Measurements from ENCODE around the gene NSUN5.
"Not testable (repeated sequence)": the region's sequence is repeated elsewhere in the genome, so short reads cannot be mapped to it uniquely, and the experiment has no call there.

NSUN5 gene

GRCh38 chr7:73327449-73327848 is 18.8 kb upstream of the NSUN5 start:
- not testable (repeated sequence) for DNase-seq (ENCODE audit: low read depth in 3 of 3)

DNA sequence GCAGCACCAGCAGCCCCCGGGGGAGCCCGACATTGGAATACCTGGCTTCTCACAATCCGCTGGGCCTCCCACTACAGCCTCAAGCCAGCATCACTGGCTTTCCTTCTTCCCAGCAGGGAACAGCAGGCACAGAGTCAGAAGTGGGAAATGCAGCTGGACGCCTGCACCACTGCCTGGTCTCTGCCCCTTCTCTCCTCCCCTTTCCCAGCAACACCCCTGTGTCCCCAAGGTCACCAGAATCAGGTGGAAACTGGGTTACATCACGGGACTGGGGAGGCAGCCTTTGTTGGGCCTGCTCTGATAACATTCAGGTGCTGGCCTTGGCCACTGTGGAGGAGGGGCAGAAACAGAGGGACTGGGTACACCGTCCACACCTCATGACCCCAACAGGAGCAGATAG is 16.8 kb upstream of the NSUN5 start:
- DNase-seq (ENCODE audit: low read depth in 3 of 3): not testable (repeated sequence)

GRCh38 chr7:73324081-73324845 is 15.6 kb upstream of the NSUN5 start:
- peak; percentile 14 to 49 (median 33) for DNase-seq (ENCODE audit: low read depth in 3 of 3)

DNA sequence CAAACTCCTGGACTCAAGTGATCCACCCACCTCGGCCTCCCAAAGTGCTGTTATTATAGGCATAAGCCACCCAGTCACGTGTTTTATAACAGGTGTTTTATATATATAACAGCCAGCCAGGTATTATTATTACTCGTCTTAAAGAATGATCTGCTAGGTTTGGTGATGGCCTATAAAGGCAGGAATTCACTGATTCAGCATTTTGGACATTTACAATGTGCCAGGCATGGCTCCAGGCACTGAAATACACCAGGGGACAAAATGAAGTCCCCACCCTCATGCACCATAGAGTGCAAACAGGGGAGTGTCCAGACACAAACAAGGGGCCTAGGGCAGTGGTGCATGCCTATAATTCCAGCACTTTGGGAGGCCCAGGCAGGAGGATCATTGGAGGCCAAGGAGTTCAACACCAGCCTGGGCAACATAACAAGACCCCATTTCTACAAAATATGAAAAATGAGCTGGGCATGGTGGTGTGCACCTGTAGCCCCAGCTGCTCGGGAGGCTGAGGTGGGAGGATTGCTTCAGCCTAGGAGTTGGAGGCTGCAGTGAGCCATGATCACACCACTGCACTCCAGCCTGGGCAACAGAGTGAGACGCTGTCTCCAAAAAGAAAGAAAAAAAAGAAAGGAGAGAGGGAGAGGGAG is 14.9 kb upstream of the NSUN5 start:
- DNase-seq (ENCODE audit: low read depth in 3 of 3): not testable (repeated sequence)

- DNase-seq (ENCODE audit: low read depth in 3 of 3): not testable (repeated sequence)
These were observed 11.4 kb upstream of the NSUN5 start for GRCh38 chr7:73320009-73320408.

DNA sequence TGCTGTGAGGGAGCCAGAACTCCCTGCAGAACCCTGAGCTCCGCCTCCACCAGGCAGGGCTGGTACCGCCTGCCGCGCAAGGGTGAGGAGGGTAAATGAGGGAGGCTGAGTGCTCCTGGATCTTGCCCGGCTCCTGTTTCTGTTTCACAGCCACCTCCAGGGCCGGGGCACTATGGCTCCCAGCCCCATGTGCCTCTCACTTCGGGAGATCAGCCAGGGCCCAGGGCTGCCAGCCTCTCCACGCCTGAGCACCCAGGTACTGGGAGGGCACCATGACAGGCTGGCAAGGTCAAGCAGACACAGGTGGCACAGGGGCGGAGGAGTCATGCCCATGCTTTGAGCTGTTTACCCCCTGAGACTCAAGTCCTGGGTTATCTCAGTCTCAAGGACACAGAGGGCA is 10.9 kb upstream of the NSUN5 start:
- DNase-seq (ENCODE audit: low read depth in 3 of 3): not testable (repeated sequence)

DNA sequence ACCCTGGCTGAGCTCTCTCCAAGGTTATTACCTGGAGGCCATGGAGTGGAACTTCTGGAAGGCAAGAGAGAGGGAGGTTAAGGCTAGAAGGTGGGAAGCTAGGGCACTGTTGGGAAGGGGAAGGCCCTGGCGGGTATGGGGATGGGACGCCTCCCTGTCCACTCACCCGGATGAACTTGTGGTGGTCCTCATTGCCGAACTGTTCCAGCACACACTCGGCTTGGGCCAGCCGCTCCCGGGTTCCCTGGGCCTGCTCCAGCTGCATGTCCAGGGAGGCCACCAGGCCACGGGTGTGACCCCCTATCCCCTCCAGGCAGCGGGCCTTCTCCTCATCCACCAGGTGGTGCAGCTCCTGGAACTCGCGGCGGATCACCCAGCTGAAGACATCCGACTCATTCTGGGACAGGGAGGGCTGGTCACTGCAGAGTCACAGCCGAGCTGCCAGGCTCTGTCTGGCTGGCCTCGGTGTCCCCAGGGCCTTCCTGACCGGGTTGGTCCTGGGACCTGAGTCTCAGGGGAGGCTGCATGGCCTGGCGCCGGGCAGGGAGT is 10.1 kb upstream of the NSUN5 start:
- not testable (repeated sequence) for DNase-seq (ENCODE audit: low read depth in 3 of 3)

DNA sequence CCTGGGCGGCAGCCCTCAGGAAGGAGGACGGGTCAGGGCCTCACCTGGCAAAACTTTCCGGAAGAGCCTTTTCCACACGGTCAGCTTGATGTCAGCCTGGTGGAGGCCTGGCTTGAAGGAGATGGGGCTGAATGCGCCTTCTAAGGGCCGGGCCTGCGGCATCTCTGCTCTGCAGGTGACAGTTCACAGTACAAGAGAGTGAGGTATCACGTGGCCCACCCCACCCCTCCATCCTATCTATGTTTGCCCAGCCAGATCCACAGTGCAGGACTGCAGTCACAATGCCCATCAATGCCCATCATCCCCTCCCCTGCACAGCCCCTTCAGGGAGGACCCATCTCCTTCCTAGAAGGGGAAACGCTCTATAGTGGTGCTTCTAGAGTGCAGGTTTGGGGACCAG is 7.9 kb upstream of the NSUN5 start:
- no peak for DNase-seq (ENCODE audit: low read depth in 3 of 3)

- no peak for DNase-seq (ENCODE audit: low read depth in 3 of 3)
These were observed 5.6 kb upstream of the NSUN5 start for GRCh38 chr7:73314271-73314670.

DNA sequence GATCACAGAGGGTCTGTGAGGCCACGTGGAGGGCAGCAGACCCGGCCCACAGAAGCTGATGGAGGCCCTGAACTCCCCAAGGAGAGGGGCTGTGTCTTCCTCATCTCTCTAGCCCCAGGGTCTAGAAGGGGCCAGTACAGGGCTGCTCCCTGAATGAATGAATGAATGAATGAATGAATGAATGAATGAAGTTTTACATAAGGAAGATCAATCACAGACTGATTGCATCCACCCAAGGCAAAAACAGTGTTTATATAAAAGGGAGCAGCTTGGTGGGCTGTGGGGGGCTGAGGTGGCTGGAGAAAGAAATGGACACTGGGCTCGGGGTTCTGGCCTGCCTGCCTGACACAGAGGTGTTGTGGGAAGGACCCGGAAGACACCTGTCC is 4.9 kb upstream of the NSUN5 start:
- DNase-seq (ENCODE audit: low read depth in 3 of 3): no peak

DNA sequence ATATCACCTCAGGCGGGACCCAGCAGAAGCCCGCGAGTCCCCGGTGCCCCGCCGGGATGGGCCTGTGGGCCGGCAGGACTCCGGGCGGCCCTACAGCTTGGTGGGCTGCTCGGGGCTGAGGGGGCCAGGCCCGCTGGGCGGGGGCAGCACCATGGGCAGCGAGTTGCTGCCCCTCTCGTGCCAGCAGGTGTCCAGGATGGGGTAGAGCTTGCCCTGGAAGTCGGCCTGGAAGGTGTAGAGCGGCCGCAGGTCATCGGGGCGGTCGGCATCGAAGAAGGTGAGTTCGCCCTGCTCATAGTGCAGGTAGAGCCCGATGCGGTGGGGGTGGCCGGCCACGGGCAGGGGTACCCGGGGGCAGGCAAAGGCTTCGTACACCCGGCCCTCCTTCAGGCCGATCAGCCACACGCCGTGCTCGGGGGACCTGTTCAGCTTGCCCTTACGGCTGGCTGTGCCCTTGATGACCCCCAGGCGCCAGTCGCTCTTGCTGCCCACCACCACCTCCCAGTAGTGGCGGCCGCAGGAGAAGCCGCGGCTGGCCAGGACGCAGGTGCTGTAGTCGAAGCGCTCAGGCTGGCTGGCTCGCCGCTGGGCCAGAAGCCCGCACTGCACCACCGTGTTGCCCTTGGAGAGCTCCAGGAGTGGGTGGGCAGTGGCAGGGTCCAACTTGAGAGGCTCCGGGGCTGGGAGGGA is 4.3 kb upstream of the NSUN5 start:
- DNase-seq (ENCODE audit: low read depth in 3 of 3): no peak

DNA sequence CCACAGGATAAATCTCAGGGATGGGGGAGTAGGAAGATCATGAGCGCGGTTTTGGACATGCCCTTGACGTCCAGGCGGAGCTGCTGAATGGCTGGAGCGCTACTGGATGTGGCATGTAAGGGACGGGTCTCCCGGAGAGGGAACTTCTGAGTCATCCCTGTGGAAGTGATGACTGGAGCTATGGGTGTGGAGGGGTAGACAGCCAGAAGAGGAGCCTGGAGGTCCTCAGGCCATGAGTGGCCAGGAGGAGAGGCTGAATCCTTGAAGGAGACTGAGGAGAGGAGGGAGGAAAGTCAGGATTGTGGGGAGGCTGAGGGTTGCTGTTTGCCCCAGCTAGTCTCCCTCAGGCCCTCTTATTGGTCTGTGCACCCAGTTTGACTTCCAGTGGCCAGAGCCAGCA is 2.8 kb upstream of the NSUN5 start:
- not testable (repeated sequence) for DNase-seq (ENCODE audit: low read depth in 3 of 3)

- DNase-seq (ENCODE audit: low read depth in 3 of 3): peak in 1 of 3 experiments; percentile 4
These were observed 457 bp downstream of the NSUN5 start for GRCh38 chr7:73308074-73308664.

DNA sequence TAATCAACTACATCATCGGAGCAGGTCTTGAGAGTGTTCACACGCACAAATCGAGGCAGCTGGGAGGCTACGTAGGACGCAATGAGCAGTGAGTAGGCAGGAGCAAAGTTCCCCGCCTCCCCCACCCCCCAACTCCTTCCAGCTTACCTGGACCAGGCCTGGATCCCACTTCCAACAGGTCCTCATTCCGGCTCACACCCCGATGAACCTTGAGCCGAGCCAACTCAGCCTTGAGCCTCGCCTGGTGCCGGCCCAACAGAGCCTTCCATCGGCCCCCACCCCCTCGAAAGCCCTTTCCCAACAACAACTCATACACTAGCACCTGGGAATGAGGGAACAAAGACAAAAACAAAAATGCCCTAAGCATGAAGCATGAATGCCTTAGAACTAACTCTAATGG is 1.2 kb downstream of the NSUN5 start:
- no peak for DNase-seq (ENCODE audit: low read depth in 3 of 3)

GRCh38 chr7:73304612-73305387 is 3.8 kb downstream of the NSUN5 start:
- not testable (repeated sequence) for DNase-seq (ENCODE audit: low read depth in 3 of 3)

DNA sequence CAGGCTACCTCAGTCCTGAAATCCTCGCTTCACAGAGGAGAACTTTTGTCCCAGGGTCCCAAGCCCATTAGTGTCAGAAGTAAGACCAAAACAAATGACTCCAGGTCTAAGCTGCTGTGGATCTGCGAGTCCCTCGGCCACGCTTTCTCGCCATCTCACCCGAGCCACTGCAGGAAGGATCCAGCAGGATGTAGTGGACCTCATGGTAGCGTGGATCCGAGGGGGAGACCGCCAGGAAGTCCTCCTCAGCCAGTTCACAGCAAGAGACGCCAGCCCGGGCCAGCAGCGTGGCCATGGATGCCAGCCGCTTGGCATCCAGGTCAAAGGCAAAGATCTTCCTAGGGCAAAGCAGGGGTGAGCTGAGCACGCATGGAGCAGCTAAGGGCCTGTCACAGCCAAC is 4.6 kb downstream of the NSUN5 start:
- DNase-seq (ENCODE audit: low read depth in 3 of 3): no peak

- no peak for DNase-seq (ENCODE audit: low read depth in 3 of 3)
These were observed 5.1 kb downstream of the NSUN5 start for GRCh38 chr7:73303546-73303945.

DNA sequence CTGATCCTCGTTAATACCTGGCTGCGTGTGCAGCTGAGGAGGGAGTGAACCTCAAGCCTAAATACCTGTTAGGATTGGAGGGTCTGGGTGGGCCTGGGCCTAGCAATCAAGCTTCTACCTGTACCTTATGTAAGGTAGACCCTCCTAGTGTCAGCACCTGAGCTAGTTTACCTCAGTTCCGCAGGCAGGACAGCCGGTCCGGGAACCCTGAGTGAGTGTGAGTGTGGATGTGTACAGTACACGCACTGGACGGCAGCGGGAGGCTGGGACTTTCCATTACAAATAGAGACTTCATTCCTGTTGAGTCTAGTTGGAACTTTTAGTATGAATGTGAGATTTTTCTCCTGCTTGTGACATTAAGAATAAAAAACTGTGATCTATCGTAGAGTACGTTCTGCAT is 5.8 kb downstream of the NSUN5 start:
- not testable (repeated sequence) for DNase-seq (ENCODE audit: low read depth in 3 of 3)

GRCh38 chr7:73301108-73301507 is 7.5 kb downstream of the NSUN5 start:
- not testable (repeated sequence) for DNase-seq (ENCODE audit: low read depth in 3 of 3)

DNA sequence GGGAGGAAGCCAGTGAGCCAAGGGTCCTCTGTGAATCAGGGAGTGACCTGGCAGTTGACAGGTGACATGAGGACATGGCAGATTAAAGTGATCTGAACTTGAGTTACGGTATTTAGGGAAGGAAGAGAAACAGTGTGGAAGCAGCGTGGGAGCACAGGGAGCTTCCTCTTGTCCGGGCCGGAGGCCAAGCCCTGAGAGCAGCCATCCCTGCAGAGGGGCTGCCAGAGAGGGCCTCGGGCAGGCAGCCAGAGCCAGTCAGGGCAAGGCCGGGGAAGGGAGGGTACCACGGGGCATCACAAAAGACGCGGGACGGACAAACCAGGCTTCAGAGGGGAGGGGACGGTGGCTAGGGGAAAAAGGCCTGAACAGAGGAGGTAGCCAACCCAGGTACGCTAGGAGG is 8.8 kb downstream of the NSUN5 start:
- DNase-seq (ENCODE audit: low read depth in 3 of 3): not testable (repeated sequence)

DNA sequence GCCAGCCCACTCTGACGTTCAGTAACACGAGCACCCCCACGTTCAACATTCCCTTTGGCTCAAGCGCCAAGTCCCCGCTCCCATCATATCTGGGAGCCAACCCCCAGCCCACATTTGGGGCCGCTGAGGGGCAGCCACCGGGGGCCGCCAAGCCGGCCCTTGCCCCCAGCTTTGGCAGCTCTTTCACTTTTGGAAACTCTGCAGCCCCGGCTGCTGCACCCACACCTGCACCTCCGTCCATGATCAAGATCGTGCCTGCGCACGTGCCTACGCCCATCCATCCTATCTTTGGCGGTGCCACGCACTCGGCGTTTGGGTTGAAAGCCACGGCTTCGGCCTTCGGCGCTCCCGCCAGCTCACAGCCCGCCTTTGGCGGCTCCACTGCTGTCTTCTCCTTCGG is 10.9 kb downstream of the NSUN5 start:
- DNase-seq (ENCODE audit: low read depth in 3 of 3): not testable (repeated sequence)
